Neural progenitor cell (in vitro differentiated cells): Measurements from ENCODE around the gene SLC39A2. TPM values are rescaled to one million over a fixed set of nuclear protein-coding genes. Genes with fewer than 3 reads are reported as not detected.

Experiments used
- DNase-seq: peaks from one replicate; pipeline ENCODE4 v3.0.0-alpha.2; 2016; ENCODE audit warnings: low spot score
- H2AFZ ChIP-seq: fragments of 200-600 bp; sonication (generic); replicated peaks from 2 replicates; pipeline ENCODE4 v1.6.1; 2016; ENCODE audit warnings: antibody characterized with exemption
- H3F3A ChIP-seq: fragments of 200-600 bp; sonication (generic); 2 replicates; pipeline ENCODE4 v1.6.1; 2016; ENCODE audit warnings: antibody characterized with exemption, low read depth
- H3K27ac ChIP-seq: fragments of 200-600 bp; sonication (generic); 2 replicates; pipeline ENCODE4 v1.5.1; 2016; ENCODE audit warnings: mild to moderate bottlenecking
- H3K27me3 ChIP-seq: fragments of 200-600 bp; sonication (generic); 2 replicates; pipeline ENCODE4 v1.6.1; 2016; ENCODE audit warnings: mild to moderate bottlenecking, moderate library complexity
- H3K36me3 ChIP-seq: fragments of 200-600 bp; sonication (generic); 2 replicates; pipeline ENCODE4 v1.5.1; 2016
- H3K4me1 ChIP-seq: fragments of 200-600 bp; sonication (generic); 2 replicates; pipeline ENCODE4 v1.6.1; 2016; ENCODE audit warnings: mixed run types
- H3K4me2 ChIP-seq: fragments of 200-600 bp; sonication (generic); 2 replicates; pipeline ENCODE4 v1.6.1; 2016
- H3K4me3 ChIP-seq: fragments of 200-600 bp; sonication (generic); 2 replicates; pipeline ENCODE4 v1.5.1; 2016
- H3K79me2 ChIP-seq: fragments of 200-600 bp; sonication (generic); 2 replicates; pipeline ENCODE4 v1.6.1; 2016; ENCODE audit warnings: low read depth
- H3K9ac ChIP-seq: fragments of 200-600 bp; sonication (generic); 2 replicates; pipeline ENCODE4 v1.6.1; 2016
- H3K9me3 ChIP-seq: fragments of 200-600 bp; sonication (generic); 2 replicates; pipeline ENCODE4 v1.5.1; 2016; ENCODE audit warnings: low read depth
- H4K20me1 ChIP-seq: fragments of 200-600 bp; sonication (generic); 2 replicates; pipeline ENCODE4 v1.6.1; 2016; ENCODE audit warnings: low read depth
- H3K27ac Mint-ChIP-seq: 3 replicates; pipeline ENCODE4 v1.8.0; 2021; ENCODE audit warnings: mixed read lengths
- H3K27me3 Mint-ChIP-seq: 2 replicates; pipeline ENCODE4 v1.8.0; 2022; ENCODE audit warnings: low read depth, mild to moderate bottlenecking, inconsistent platforms, moderate library complexity, mixed read lengths; ENCODE audit not compliant: insufficient read depth
- H3K36me3 Mint-ChIP-seq: 3 replicates; pipeline ENCODE4 v1.8.0; 2021; ENCODE audit warnings: mixed read lengths
- H3K4me1 Mint-ChIP-seq: 3 replicates; pipeline ENCODE4 v1.8.0; 2021; ENCODE audit warnings: mixed read lengths
- H3K4me3 Mint-ChIP-seq: 3 replicates; pipeline ENCODE4 v1.8.0; 2021; ENCODE audit warnings: mild to moderate bottlenecking, moderate library complexity, mixed read lengths
- H3K9me3 Mint-ChIP-seq: 3 replicates; pipeline ENCODE4 v1.8.0; 2020; ENCODE audit warnings: mixed read lengths
- EZH2 ChIP-seq: fragments of 200-600 bp; sonication (generic); IDR thresholded peaks from 2 replicates; pipeline ENCODE4 v1.6.1; 2017; ENCODE audit warnings: antibody characterized with exemption, mild to moderate bottlenecking, moderate library complexity
- EZH2phosphoT487 ChIP-seq: fragments of 200-600 bp; sonication (generic); IDR thresholded peaks from 2 replicates; pipeline ENCODE4 v1.6.1; 2017; ENCODE audit warnings: antibody characterized with exemption
- total RNA-seq: library from RNA; depleted of rRNA; stranded (reverse); fragments of >200 nt; gene quantifications from 2 replicates; pipeline ENCODE4 v1.2.3, GENCODE V29; 2015; ENCODE audit warnings: low replicate concordance
- TF ChIP-seq, protein P1 (sequence below): fragments of 200-600 bp; sonication (generic); IDR thresholded peaks from 2 replicates; pipeline ENCODE4 v1.5.1; 2017; ENCODE audit warnings: antibody characterized with exemption, mild to moderate bottlenecking

SLC39A2 gene
- total RNA-seq, 1 donor from 2014 or later = not detected

DNA sequence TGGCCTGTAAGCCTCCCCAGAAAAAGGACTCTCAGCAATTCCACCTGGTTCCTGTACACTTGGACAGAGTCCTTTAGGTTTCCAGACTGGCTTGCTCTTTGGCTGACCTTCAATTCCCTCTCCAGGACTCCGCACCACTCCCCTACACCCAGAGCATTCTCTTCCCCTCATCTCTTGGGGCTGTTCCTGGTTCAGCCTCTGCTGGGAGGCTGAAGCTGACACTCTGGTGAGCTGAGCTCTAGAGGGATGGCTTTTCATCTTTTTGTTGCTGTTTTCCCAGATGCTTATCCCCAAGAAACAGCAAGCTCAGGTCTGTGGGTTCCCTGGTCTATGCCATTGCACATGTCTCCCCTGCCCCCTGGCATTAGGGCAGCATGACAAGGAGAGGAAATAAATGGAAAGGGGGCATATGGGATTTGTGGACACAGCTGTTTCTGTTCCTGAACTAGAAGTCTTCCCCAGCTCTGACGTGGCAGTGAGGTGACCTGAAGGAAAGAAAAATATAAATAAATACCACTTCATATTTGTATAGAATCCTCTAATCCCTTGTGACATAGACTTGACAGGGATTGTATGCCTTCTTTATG lies 44.4 kb downstream of the SLC39A2 start:
- TF ChIP-seq EZH2 (no peak), EZH2phosphoT487 (no peak)
- TF ChIP-seq, protein P1, sequence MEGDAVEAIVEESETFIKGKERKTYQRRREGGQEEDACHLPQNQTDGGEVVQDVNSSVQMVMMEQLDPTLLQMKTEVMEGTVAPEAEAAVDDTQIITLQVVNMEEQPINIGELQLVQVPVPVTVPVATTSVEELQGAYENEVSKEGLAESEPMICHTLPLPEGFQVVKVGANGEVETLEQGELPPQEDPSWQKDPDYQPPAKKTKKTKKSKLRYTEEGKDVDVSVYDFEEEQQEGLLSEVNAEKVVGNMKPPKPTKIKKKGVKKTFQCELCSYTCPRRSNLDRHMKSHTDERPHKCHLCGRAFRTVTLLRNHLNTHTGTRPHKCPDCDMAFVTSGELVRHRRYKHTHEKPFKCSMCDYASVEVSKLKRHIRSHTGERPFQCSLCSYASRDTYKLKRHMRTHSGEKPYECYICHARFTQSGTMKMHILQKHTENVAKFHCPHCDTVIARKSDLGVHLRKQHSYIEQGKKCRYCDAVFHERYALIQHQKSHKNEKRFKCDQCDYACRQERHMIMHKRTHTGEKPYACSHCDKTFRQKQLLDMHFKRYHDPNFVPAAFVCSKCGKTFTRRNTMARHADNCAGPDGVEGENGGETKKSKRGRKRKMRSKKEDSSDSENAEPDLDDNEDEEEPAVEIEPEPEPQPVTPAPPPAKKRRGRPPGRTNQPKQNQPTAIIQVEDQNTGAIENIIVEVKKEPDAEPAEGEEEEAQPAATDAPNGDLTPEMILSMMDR = no peak
- Histone ChIP-seq H3K79me2 (no peaks in the 10 kb centered on the region), H3K4me1 (peaks cover 11% of the 10 kb centered on the region), H3K27ac (no peak overlapping the region), H3K36me3 (no peaks in the 10 kb centered on the region), H3K4me3 (no peak overlapping the region), H3K27me3 (peaks cover 10% of the 10 kb centered on the region), H3F3A (no peaks in the 10 kb centered on the region), H3K9me3 (no peaks in the 10 kb centered on the region), H4K20me1 (no peaks in the 10 kb centered on the region), H3K4me2 (no peak overlapping the region), H2AFZ (no peak overlapping the region), H3K9ac (no peak overlapping the region)
- Mint-ChIP-seq H3K4me1 (peaks cover 14% of the 10 kb centered on the region), H3K4me3 (no peak overlapping the region), H3K27ac (no peak overlapping the region), H3K36me3 (no peaks in the 10 kb centered on the region), H3K27me3 (peaks cover 6% of the 10 kb centered on the region), H3K9me3 (no peaks in the 10 kb centered on the region)
- no peak for DNase-seq

DNA sequence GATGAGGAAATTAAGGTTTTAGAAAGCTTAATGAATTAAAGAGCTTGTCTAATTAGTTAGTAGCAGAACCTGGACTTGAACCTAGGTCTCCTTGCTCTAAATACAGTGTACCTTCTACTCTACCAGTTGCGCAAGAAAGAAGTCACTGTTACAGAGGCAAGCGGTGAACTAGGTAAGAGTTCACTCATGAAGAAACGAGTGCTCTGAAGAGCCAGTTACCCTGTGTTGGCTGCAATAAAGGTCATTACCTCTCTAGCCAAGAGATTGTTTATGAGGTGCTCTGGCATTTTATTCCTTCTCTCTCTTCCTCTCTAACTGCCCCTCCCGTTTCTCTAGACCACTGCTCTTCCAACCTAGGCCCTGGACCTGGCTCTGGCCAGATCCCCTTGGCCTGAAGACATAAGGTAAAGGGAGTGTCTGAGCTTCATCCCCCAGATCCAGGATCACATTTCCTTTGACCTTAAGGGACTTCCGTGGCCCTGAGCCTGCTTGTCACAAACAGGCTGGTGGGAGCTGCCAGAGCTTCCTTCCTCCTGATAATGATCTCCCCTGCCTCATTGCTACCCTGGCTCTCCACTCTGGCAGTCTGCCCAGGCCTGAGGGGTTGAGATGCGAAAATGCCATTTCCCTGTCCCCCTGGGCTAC lies 45.0 kb downstream of the SLC39A2 start:
- DNase-seq = no peak
- no peak overlapping the region for H3K4me3 Mint-ChIP-seq
- peaks cover 6% of the 10 kb centered on the region for H3K27me3 Mint-ChIP-seq
- no peaks in the 10 kb centered on the region for H3K36me3 Mint-ChIP-seq
- no peak overlapping the region for H3K4me2 ChIP-seq
- TF ChIP-seq EZH2 (no peak), EZH2phosphoT487 (no peak)
- TF ChIP-seq, protein P1 = no peak
- no peaks in the 10 kb centered on the region for H4K20me1 ChIP-seq
- H3K27ac ChIP-seq = no peak overlapping the region
- no peaks in the 10 kb centered on the region for H3K36me3 ChIP-seq
- H3K27ac Mint-ChIP-seq = no peak overlapping the region
- H3F3A ChIP-seq = no peaks in the 10 kb centered on the region
- H3K9ac ChIP-seq = no peak overlapping the region
- no peak overlapping the region for H3K4me3 ChIP-seq
- H2AFZ ChIP-seq = no peak overlapping the region
- H3K79me2 ChIP-seq = no peaks in the 10 kb centered on the region
- H3K4me1 ChIP-seq = peaks cover 5% of the 10 kb centered on the region
- H3K9me3 Mint-ChIP-seq = no peaks in the 10 kb centered on the region
- H3K27me3 ChIP-seq = peaks cover 10% of the 10 kb centered on the region
- H3K4me1 Mint-ChIP-seq = peaks cover 14% of the 10 kb centered on the region
- H3K9me3 ChIP-seq = no peaks in the 10 kb centered on the region

DNA sequence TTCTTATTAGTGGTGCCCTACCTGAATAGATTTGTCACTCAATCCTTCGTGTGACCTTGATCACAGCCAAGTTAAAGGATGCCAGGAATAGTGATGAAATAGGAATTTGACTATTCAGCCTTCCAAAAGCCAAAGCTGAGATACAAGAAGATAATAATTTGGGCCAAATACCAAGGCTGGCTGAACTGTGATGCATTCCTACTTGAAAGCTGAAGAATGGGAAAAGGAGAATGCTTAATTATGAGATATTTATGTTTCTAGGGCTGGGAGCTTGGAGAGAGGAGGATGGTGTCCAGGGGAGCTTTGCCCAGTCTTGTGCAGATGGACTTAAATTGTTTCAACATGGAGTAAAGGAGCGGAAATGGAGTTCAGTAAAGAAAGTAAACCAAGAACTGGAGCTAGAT lies 48.3 kb downstream of the SLC39A2 start:
- Histone ChIP-seq H2AFZ (no peak overlapping the region), H4K20me1 (no peaks in the 10 kb centered on the region), H3K27me3 (peaks cover 10% of the 10 kb centered on the region), H3K4me3 (no peak overlapping the region), H3K27ac (no peak overlapping the region), H3K9me3 (no peaks in the 10 kb centered on the region), H3K9ac (no peak overlapping the region), H3K4me1 (no peaks in the 10 kb centered on the region), H3K79me2 (no peaks in the 10 kb centered on the region), H3F3A (no peaks in the 10 kb centered on the region), H3K36me3 (no peaks in the 10 kb centered on the region), H3K4me2 (no peak overlapping the region)
- no peaks in the 10 kb centered on the region for H3K9me3 Mint-ChIP-seq
- no peaks in the 10 kb centered on the region for H3K4me1 Mint-ChIP-seq
- H3K27ac Mint-ChIP-seq = no peak overlapping the region
- no peaks in the 10 kb centered on the region for H3K36me3 Mint-ChIP-seq
- peaks cover 6% of the 10 kb centered on the region for H3K27me3 Mint-ChIP-seq
- no peak overlapping the region for H3K4me3 Mint-ChIP-seq
- TF ChIP-seq, protein P1 = no peak
- no peak for TF ChIP-seq EZH2phosphoT487
- no peak for TF ChIP-seq EZH2
- DNase-seq = no peak
